GM21381 (cell line): ENCODE data around the gene MYMK.

Experiments used
- ATAC-seq: cut with Tn5 transposase; IDR thresholded peaks from one replicate; pipeline ENCODE4 v1.9.1; 2021; ENCODE audit warnings: mild to moderate bottlenecking, moderate library complexity; ENCODE audit not compliant: unreplicated experiment

The MYMK gene

DNA sequence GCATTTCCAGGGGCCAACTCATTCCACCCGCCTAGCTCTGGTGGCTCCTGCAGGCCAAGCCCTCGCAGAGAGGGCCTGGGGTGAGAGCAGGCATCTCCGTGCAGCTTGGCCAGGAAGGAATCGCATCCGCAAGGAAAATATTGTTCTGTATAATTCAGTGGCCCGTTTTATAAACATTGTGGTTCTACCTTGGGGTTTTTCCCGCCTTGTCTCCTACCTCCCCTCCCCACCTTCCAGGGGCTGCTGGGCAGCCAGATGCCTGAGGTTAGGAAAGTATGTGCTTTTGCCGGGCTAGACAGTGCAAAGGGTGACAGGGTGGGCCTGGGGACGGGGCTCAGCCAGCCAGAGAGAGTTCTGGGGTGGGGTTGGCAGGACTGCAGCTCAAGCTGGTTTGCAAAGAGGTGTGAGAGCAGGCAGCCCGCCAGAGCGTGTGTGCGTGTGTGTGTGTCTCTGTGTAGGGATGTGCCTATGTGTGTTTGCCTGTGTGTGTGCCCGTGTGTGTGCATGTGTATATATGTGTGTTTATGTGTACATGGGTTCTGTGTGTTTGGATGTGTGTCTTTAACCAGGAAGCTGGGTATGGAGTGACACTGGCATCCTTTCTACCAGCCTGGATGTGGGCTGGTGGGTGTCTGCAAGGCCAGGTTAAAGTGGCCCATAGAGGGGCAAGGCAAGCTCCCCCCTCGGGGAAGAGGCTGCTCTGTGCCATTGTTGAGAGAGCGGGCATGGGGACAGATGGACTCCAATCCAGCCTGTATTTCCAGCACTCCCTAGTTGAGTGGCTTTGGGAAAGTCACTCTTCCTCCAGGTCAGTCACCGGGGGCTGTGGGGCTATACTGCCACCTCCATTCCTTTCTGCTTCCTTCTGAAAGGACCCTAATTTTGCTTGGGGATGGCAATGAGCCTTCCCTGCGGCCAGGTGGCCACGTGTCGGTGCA is 35.2 kb downstream of the MYMK start:
- no peak for ATAC-seq

DNA sequence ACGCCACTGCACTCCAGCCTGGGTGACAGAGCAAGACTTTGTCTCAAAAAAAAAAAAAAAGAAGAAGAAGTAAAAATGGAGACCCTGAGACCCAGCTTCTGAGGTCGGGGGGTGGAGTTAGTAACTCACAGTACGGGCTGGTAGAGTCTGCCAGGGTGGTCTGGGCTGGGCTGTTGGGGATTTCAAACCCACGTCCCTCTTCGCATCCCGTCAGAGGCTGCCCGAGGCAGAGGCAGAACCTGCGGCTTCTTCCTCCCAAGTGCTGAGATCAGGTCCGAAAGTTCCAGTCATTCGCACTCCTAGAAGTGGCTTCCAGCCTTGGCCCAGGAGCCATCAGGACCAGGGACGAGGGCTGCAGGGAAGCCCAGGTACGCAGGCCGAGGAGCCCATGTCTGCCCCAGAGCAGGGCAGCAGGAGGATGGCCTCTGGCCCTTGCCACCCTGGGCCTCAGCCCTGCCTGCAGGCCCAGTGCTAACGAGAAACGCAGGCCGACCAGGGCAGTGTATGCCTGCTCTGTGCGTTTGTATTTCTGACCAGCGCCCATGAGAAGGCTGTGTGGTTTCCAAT is 36.0 kb downstream of the MYMK start:
- no peak for ATAC-seq

DNA sequence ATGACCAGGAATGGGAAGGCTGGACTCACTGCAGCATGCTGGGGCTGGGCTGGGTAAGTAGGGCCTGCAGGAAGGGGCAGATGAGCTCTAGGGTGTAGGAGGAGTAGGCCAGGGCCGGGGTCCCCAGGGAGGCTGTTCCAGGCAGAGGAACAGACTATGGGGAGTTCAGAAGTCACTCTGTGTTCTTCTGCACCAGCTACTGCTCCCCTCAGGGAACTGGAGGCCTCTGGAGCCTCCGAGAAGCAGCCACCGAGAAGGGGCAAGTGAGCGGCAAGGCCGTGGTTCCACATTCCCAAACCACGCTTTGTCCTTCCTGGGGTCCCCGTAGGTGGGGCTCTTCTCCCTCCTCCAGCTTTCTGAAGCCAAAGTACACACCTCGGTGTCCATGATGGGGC is 37.4 kb downstream of the MYMK start:
- ATAC-seq = no peak

DNA sequence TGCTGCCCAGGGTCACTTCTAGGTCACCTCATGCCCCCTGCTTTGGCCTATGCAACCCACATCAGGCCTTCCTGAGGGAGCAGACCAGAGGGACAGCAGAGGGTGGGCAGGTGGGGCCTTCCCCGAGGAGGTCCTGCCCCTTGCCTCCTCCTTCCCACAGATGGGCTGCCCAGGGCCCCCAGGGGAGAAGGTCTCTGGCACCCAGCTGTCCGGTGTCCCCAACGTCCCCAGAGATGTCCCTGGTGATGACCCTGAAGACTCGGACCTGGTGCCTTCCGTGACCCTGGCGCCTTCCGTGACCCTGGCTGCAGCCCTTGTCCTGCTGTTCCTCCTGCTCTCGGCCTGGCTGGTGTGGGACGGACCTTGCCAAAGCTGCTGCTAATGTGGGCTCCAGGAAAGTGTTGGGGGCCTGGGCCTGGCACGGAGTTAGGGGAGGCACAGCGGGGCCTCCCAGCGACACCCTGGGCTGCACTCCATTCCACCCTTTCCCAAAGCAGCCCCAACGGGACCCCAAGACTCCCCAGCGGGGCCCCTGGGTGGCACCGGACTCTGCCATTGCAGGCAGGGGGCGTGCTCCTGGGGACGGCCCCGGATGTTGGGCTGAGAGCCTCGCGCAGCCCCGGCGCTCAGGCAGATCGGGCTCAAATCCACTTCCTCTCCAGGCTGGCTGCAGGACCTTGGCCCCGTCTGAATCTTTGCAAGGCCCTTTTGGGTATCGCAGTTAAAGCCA is 39.1 kb downstream of the MYMK start:
- peak; percentile 28 for ATAC-seq

DNA sequence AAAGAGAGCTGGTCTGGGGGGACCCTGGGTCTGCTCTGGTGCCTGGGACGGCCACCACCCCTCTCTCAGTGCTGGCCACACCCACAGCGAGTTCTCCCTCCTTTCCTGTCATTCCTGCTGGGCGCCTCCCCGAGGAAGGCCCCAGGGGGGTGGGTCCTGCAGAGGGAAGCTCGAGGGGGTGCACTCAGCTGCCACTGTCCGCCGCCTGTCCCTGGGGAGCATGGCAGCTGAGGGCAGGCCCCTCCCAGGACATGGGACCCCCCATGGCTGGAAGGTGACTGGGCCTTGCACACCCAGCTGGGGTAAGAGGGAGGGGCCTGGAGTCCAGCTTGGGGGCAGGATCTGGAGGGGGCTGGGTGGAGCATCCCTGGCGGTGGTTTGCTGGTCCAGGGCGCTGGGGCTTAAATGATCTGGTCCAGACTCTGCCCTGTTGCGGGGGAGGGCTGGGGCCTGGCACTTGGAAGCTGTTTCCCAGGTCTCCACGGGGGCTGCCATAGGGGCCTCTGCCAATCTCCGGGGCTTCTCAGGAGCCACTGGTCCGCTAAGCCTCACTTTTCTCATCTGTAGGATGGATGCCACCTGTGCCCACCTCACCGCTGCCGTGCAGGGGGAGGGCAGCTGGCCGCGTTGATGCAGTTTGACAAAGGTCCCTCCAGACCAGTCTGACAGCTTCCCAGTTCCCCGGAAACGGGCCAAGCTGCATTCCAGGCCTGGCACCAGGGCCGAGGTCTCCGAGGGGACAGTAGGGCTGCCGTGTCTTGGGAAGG is 39.9 kb downstream of the MYMK start:
- no peak for ATAC-seq

DNA sequence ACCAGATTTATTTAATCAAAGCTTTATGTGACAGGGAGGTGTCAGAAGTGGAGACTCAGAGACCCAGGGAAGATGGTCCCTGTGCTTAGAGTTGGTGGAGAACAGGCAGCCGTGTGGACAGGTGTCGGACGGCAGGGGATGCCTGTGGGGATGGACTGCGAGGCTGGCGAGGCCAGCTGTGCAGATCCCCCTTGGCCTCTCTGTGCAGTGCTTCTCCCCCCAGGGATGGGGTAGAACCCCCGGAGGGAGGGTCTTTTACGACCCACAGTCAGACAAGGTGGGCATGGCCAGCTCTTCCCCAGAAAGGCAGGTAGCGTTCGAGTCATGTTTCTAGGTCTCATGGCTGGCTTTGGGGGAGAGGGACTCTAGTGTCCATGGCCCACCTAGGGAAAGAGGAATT is 41.1 kb downstream of the MYMK start:
- no peak for ATAC-seq

DNA sequence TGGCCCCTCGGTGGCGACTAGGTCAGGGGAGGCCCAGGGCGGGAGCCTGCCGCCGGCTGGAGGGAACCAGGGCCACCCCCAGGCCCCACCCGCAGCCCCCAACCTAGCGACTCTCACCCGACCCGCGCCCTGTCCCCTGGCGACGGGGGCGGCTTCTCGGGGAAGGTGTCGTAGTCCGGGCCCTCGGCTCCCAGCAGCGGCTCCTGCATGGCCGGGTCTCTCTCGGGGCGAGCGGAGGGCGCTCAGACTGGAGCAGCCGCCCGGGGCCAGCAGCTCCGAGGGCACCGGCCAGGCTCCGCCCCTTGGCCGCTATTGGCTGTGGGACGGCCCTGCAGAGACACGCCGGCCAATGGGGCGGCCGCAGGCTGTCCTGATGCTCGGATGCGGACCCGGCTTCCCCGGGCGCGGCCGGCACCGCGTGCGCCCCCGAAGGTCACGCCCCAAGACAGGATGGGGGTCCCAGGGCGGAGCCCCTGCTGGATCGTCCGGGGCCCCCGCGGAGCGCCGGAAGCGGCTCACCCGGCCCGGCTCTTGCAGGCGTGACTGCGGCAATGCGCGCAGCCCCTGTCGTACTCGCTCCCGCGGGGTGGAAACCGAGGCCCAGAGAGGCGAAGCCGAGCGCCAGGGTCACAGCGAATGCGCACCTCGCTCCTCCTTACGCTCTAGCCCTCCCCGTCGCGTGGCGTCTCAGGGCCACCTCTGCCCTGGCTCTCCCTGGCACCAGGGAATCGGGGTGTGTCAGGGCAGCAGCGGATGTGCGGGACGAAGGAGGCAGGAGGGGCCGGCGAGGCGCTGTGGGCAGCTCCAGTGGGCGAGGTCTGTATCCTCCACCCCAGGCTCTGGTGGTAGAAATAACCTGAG is 45.7 kb downstream of the MYMK start, which contains the start of gene SLC2A6:
Gene SLC2A6 (minus strand): TSS at position 249 of the 861 bp plus-strand sequence. CDS start 40 bp downstream, at position 209.
- peak; percentile 88 for ATAC-seq

DNA sequence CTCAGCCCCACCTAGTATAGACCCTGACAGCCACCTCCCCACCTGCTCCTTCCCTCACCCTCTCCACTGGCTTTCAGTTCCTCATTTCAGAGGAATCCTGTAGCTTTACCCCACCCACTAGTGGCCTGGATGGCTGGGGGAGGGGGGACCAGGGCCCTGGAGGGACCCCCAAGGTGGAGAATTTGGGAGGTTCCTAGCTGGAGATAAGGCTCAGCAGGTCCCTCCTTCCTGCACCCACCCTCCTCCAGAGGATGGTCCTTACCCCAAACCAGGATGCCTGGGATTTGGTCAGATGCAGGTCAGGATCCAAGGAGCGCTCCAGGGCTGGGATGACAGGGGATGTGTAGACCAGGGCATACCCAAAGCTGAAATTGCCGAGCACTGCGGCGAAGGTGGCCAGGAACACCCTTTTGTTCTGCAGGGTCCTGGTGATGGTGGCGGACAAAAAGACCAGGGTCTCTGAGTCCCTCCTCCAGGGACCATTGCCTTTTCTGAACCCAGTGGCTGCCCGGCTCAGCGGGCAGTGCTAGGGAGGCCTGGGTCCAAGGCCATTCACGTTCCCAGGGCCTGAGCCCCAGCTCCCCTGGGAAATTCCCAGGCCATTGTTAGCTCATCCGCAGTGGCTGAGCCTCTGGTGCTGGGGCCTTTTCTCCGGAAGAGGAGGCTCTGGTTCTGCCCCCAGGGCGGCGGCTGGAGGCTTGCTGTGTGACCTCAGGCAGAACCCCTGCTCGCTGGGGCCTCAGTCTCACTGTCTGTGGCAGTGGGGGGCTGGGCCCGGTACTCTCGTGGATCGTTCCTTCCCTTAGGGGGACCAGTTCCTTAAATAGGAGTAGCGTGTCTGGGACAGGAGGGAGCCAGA is 46.5 kb downstream of the MYMK start:
- peak; percentile 35 for ATAC-seq

DNA sequence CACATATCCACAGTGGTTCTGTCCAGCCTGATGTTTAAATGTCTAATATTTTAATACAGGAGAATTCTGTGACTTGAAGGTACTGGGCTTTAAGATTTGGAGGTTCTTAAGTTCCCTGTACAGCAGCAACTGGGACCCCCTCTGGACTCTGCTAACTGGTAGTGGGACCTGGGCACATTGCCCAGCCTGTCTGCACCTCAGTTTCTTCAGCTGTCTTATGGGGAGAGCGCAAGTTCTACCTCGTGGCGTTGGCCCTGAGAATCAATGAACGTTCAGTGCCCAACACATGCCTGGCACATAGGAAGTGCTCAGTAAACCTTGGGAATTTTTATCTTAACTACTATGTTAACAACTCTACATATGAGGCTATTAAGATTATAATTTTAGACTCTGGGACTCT is 47.3 kb downstream of the MYMK start:
- ATAC-seq = no peak

DNA sequence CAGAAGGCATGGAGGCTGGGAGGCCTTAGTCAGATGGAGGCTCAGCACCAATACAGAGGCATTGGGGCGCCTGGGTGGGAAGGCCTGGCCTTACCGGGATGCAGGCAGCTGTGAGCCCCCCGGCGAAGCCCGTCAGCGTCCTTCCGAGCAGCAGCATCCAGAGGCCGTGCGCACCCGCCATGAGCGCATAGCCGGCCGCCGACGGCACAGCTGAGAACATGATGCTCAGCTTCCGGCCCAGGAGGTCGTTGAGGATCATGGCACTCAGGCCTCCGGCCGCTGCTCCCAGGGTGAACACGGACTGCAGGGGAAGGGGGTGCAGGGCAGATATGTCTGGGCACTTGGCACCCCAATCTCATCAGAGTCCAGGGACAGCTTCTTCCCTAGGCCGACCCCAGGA is 47.8 kb downstream of the MYMK start:
- no peak for ATAC-seq

DNA sequence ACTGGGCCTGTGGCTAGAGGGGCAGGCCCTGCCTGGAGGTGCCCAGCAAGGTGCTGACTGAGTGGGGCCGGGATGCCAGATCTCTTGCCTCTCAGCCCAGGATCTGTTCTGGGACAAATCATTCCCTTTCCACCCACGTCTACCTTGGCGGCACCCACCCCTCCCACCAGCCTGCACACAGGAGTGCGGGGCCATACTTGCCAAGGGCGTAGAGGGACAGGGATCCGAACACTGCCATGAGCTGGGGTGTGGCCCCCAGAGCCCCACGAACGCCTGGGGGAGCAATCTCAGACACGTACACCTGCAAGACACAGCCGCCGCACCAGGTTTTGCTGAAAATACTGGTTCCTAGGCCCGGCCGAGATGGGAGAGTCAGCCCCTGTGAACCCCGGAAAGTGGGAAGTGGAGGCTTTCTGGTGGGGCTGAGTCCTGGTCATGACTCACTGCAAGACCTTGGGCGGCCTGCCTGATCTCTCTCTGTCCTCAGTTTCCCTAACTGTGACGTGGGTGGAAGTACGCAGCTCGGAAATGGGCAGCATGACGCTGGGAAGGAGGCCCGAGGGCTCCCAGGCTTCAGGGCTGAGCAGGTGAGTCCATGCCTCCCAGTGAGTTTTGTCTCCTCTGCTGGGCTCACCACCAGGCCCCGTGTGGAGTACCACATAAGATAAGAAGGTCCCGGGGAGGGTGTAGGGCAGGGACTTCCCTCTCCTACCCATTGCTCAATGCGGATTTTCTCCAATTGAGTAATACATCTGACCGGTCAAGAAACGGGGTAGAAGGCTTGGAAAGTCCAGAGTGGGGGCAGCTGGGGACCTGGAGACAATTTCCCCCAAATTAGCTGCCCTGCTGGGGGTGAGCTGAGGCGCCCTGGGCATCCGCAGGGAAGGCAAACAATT is 48.5 kb downstream of the MYMK start:
- ATAC-seq = no peak

DNA sequence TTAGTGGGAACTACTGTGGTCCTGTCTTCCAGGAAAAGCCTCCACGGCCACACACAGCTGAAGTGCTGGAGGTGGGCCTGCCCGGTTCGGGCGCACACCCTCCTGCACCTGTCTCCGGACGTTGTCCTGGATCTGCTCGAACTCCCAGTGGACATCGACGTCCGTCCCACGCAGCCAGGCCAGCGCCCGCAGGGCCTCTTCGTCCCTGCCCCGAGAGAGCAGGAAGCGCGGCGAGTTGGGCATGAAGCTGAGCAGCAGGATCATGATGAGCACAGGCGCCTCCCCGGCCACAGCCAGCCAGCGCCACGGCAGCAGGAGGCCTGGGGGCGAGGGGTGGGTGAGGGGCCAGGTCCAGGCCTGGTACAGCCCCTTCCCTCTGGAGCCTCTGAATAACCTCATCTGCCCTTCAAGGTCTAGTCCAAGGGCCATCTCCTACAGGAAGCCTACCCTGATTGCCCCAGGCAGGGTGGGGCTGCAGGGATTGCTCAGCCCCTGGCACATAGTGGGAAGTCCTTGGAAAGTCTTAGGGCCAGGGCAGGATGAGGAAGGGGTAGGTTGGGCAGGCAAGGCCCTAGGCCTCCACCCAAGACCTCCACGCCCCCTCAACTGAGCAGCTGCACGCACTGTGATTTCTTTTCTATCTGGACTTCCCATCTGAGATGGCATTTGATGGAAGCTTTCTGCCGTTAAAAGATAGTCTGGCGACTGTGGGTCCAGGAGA is 49.3 kb downstream of the MYMK start:
- no peak for ATAC-seq

DNA sequence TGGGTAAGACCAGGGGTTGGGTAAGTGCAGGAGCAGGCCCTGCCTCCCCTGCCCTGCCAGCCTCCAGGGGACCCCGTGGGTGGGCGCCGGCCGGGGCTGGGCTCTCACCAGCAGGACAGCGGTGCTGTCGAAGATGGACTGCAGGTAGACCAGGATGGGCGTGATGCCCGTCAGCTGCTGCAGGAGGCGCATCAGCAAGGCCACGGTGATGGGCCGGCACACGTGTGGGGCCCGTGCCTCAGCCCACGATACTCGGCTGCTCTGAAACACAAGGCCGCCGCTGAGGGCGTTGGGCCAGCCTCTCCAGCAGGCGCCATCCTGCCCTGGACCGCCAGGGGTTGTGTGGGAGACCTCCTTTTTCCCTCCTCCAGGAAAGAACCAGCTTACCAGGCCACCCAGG is 49.9 kb downstream of the MYMK start:
- ATAC-seq = no peak

DNA sequence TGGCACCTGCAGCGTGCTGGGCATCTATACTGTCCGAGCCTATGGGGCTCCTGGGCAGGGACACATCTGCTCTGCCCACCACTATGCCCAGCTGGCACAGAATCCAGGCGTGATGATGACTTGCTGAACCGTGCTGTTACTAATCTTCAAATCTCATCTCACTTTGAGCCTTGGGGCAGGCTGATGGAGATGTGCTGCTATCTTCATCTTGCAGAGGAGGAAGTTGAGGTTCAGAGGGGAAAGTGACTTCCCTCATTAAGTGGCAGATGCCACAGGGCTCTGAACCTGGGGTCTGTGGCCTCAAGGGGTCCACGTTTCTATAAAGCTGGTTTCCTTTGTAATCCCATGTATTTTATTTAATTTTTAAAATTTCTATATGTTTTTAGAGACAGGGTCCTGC is 50.5 kb downstream of the MYMK start:
- no peak for ATAC-seq

DNA sequence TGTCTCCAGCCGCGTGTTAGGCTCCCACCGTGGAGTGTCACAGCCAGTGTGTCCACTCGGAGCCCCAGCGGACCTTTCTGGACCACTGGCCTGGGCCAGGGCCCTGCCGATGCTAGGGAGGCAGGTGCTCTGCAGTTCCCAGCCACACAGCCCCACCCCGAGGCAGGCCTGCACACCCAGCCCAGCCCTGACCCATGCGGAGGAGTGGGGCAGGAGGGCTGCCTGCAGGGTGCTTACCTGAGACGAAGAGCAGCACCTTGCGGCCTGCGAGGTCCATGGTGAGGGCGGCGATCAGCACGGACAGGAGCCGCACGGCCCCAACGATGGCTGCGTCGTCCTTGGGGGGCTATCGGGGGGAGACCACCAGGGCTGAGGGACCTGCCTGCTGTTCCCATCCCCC is 51.0 kb downstream of the MYMK start:
- no peak for ATAC-seq

DNA sequence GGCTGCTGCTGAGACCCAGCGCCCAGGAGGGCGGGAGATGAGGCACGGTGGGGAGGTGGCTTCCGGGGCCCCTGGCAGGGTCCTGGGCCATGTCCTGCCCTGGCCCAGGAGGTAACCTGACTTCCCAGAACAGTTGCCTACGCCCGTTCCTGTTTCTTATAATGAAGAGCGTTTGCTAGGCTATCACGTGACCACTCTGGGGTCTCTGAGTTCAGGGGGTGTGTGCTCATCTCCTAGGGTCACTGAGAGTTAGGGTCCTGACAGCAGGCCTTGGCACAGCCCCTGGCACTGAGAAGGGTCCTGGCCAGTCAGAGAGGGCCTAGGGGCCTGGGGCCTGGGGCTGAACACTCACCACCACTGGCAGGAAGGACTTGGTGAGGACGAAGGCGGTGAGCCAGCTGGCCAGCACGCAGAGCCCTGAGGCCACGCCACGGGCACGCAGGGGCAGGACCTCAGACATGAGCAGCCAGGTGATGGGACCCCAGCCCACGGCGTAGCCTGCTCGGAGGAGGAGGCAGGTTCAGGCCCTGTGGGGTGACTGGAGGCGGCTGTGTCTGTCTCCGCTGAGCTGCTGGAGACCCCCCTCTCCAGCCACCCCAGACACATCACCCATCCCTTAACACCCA is 51.9 kb downstream of the MYMK start:
- no peak for ATAC-seq

DNA sequence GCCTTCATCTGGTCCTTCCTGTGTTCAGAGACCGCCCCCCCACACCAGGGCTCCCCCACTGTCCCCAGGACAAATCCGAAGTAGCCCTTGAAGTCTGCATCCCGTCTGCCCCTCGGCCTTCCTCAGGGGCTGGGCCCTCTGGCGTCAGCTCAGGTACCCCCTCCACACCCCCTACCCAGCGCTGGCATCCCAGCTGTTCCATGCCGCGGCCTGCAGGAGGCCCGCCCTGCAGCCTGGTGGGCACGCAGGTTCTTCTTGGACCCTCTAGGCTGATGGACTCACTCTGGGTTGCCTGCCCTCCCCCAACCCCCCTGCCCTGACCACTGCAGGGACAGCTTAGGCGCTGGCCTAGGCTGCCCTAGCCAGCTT is 52.5 kb downstream of the MYMK start:
- no peak for ATAC-seq
